Measurements from ENCODE around the gene PLA2R1. TPM values are rescaled to one million over a fixed set of nuclear protein-coding genes. Genes with fewer than 3 reads are reported as not detected.

The PLA2R1 gene
- total RNA-seq, 4 donors from 2014 or later = 86.0 to 246 (median 152) TPM

GRCh38 chr2:159961451-159961850 lies 101.0 kb downstream of the PLA2R1 start:
- no peak overlapping the region for H3K4me3 ChIP-seq (replicated peaks in 1 of 3)
- intact Hi-C loops (cut with DNase I) = no loop called here
- no peaks in the 10 kb centered on the region for H3K27me3 ChIP-seq
- TF ChIP-seq POLR2A (IDR thresholded peaks at IDR 0.05) = no peak
- no peak for TF ChIP-seq CTCF (IDR thresholded peaks at IDR 0.05)
- H3K4me1 ChIP-seq = peaks cover 10 to 20% of the 10 kb centered on the region in 2 donors
- H3K27ac ChIP-seq = peak overlapping the region in 2 of 3 donors; percentile 27 to 56
- 82 to 86% methylated on average over 4 of the region's 4 CpGs for WGBS, 2 donors
- peaks cover 0 to 23% of the 10 kb centered on the region in 2 donors for H3K36me3 ChIP-seq
- H3K9me3 ChIP-seq = no peaks in the 10 kb centered on the region
- DNase-seq = no peak

GRCh38 chr2:159961037-159961436 lies 101.4 kb downstream of the PLA2R1 start:
- DNase-seq = peak; percentile 11 to 29
- WGBS, 2 donors = 76 to 79% methylated on average over 2 of the region's 2 CpGs
- H3K36me3 ChIP-seq = peaks cover 0 to 18% of the 10 kb centered on the region in 2 donors
- no peaks in the 10 kb centered on the region for H3K27me3 ChIP-seq
- no peaks in the 10 kb centered on the region for H3K9me3 ChIP-seq
- H3K27ac ChIP-seq = peak overlapping the region; percentile 8 to 56 (median 27)
- TF ChIP-seq CTCF (IDR thresholded peaks at IDR 0.05) (no peak), POLR2A (IDR thresholded peaks at IDR 0.05) (no peak)
- intact Hi-C loops (cut with DNase I) = no loop called here
- peaks cover 10 to 20% of the 10 kb centered on the region in 2 donors for H3K4me1 ChIP-seq
- no peak overlapping the region for H3K4me3 ChIP-seq (replicated peaks in 1 of 3)

- intact Hi-C loops (cut with DNase I) = no loop called here
- Histone ChIP-seq H3K27me3 (no peaks in the 10 kb centered on the region), H3K36me3 (peaks cover 0 to 18% of the 10 kb centered on the region in 2 donors), H3K9me3 (no peaks in the 10 kb centered on the region), H3K4me3 (replicated peaks in 1 of 3) (no peak overlapping the region), H3K4me1 (peaks cover 10 to 20% of the 10 kb centered on the region in 2 donors), H3K27ac (peak overlapping the region in 1 of 3 donors; percentile 56)
- DNase-seq = no peak
- TF ChIP-seq POLR2A (IDR thresholded peaks at IDR 0.05) (no peak), CTCF (IDR thresholded peaks at IDR 0.05) (no peak)
- 85 to 90% methylated on average over 2 of the region's 2 CpGs for WGBS, 2 donors
Measured at GRCh38 chr2:159960414-159960813, 102.0 kb downstream of the PLA2R1 start.

- intact Hi-C loops (cut with DNase I) = no loop called here
- no peaks in the 10 kb centered on the region for H3K9me3 ChIP-seq
- no peak for DNase-seq
- H3K27me3 ChIP-seq = no peaks in the 10 kb centered on the region
- peaks cover 0 to 24% of the 10 kb centered on the region in 2 donors for H3K36me3 ChIP-seq
- WGBS, 2 donors = 66 to 67% methylated on average over 3 of the region's 3 CpGs
- H3K4me1 ChIP-seq = peaks cover 10 to 20% of the 10 kb centered on the region in 2 donors
- TF ChIP-seq CTCF (IDR thresholded peaks at IDR 0.05) (no peak), POLR2A (IDR thresholded peaks at IDR 0.05) (no peak)
- peak overlapping the region in 1 of 3 donors; percentile 25 for H3K27ac ChIP-seq
- no peak overlapping the region for H3K4me3 ChIP-seq (replicated peaks in 1 of 3)
Measured at GRCh38 chr2:159959136-159959535, 103.3 kb downstream of the PLA2R1 start.

- no peak for DNase-seq
- Histone ChIP-seq H3K4me3 (replicated peaks in 1 of 3) (no peak overlapping the region), H3K36me3 (peaks cover 8 to 25% of the 10 kb centered on the region in 2 donors), H3K4me1 (no peaks in the 10 kb centered on the region), H3K27me3 (no peaks in the 10 kb centered on the region), H3K27ac (peak overlapping the region in 1 of 3 donors; percentile 20), H3K9me3 (no peaks in the 10 kb centered on the region)
- intact Hi-C loops (cut with DNase I) = no loop called here
- TF ChIP-seq CTCF (IDR thresholded peaks at IDR 0.05) (no peak), POLR2A (IDR thresholded peaks at IDR 0.05) (no peak)
- WGBS, 2 donors = 87 to 90% methylated on average over 2 of the region's 2 CpGs
Measured at GRCh38 chr2:159953136-159953823, 109.1 kb downstream of the PLA2R1 start.

All from thyroid gland (tissue), 4 donors.